Epithelial cell of esophagus (primary cell): ENCODE results near the gene UBE2V1.
"Not testable (repeated sequence)": the region's sequence is repeated elsewhere in the genome, so short reads cannot be mapped to it uniquely, and the experiment has no call there.

Experiments
- DNase-seq: peaks from one replicate; pipeline ENCODE4 v3.0.0; 2010; ENCODE audit warnings: low read depth
- H3K4me3 ChIP-seq: 2 replicates; pipeline ENCODE4 v1.5.1; 2011; ENCODE audit warnings: mild to moderate bottlenecking, low read length, control low read depth
- CTCF ChIP-seq: IDR thresholded peaks from 2 replicates; pipeline ENCODE4 v1.5.1; 2011; ENCODE audit warnings: low read depth, mild to moderate bottlenecking, low read length, control low read depth, inconsistent platforms; ENCODE audit not compliant: insufficient read depth; ENCODE audit errors: missing control alignments

UBE2V1 gene

DNA sequence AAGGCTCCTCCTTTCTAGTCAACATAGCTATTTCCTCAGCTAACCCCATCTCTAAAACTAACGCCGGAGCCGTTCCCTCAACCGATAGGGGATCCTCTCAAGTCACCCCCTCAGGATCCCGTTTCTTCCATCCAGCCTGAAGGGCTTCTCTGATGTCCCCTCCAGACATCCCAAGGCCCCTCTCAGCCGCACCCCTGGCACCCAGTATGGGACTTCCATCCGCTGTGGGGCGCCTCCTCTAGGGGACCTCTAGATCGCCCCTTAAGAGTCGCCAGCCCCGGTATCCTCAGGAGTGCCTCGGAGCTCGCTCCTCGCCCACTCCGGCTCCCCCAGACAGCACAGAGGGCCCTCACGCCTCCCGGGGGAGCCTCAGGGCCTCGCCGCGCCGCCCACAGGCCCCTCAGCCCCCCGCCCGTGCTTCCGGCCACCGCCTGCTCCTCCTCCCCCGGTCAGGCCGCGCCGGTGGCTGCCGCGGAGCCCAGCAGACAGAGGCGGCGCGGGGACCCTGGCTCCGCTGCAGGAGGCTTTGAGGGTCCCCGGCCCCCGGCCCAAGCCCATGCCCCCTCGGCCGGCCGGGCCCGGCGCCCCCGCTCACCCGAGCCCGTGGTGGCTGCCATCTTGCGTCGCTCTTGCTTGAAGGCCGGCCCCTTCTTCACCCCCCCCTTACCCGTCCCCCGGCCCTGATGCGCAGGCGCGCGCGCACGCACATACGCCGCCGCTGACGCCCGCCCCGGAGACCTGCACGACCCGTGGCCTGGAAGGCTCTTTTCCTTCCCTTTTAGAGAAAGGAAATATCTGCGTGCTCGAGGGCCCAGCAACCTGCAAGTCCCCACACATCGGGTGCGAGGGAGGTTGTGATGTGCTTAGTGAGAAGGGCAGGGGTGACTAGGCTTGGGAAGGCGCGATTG is at the start of gene UBE2V1:
UBE2V1 (minus strand) TSS at position 639 of the 908 bp plus-strand sequence; CDS start at position 617, 22 bp downstream.
- H3K4me3 ChIP-seq = peak within 1 kb of the TSS; percentile 95
- TF ChIP-seq CTCF = peak; percentile 33
- DNase-seq = peak; percentile 91

- H3K4me3 ChIP-seq, DNase-seq: not testable (repeated sequence)
These were observed 48.5 kb upstream of the UBE2V1 start for GRCh38 chr20:50161494-50161893.

DNA sequence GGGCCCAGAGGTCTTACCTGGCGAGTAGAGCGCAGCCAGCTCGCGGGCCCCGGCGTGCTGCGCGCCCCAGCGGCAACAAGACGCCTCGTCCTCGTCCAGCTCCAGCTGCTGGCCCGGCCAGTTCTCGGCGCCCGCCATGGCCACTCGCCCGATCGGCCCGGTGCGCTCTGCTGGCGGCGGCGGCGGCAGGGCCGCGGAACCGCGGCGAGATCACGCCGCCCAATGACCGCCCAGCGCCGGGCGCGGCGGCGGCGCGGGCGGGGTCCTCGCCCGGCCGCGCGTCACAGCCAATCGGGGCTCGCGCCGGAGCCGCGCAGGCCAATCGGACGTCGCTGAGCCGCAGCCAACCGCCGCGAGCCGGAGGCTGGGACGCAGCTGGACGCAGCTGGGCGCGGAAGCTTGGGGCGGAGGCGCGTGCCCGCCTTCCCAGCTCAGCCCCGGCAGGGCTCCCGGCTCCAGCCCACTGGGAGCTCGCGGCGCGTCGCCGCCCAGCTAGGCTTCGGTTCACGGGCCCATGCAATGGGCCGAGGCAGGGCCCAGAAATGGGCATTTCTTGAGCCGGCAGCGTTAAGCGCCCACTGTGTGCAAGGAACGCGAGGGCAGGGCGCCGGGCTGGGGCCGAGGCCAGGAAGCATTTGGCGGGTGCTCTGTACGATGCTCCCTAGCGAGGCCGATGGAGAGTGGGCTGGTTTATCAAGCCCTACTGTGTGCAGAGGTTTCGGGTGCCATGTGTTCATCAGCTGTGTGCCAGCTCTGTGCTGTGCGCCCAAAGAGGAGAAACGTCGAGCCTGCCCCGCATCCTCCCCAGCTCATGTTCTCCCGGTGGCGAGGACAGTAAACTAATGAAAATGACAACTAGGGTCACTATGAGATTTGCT is 40.8 kb upstream of the UBE2V1 start, which contains the start of gene PEDS1:
PEDS1 (minus strand) TSS at position 224 of the 878 bp plus-strand sequence; CDS start at position 138, 86 bp downstream.
- H3K4me3 ChIP-seq = peak within 1 kb of the TSS; percentile 87
- peak; percentile 95 for DNase-seq
- no peak for TF ChIP-seq CTCF

DNA sequence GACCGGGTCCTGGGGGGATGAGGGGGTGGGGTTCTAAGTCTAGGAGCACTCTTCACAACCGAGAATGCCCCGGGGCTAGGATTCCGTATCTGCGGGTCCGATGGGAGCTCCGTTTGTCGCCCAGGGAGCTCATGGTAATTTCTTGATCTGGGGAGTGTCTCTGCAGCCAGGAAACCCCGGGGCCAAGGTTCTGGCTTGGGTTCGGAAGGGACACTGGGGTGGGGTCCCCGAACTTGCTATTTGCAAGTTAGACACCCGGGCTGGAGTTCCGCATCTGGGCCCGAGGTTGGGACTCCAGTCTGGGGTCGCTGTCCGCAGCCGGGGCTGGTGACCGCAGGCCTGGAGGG is 40.2 kb upstream of the UBE2V1 start:
- no peak for DNase-seq
- peak overlapping the region; percentile 87 for H3K4me3 ChIP-seq
- no peak for TF ChIP-seq CTCF

GRCh38 chr20:50152394-50153152 is 39.6 kb upstream of the UBE2V1 start:
- TF ChIP-seq CTCF = peak; percentile 63
- peak; percentile 85 for DNase-seq

GRCh38 chr20:50151034-50151743 is 38.2 kb upstream of the UBE2V1 start:
- no peak for TF ChIP-seq CTCF
- peak overlapping the region; percentile 39 for H3K4me3 ChIP-seq

More at GRCh38 chr20:50152394-50153152, 39.6 kb upstream of the UBE2V1 start:
- peak overlapping the region; percentile 87 for H3K4me3 ChIP-seq

More at GRCh38 chr20:50151034-50151743, 38.2 kb upstream of the UBE2V1 start:
- DNase-seq = peak; percentile 87
